GM23338 (cell line): ENCODE results near the gene PCSK4. TPM values are rescaled to one million over a fixed set of nuclear protein-coding genes. Genes with fewer than 3 reads are reported as not detected.
A peak's percentile ranks its signal among the peaks of the same experiment; 100 is the strongest.

Source experiments
- ATAC-seq: fragments of 200-7000 bp; cut with Tn5 transposase; 3 replicates; pipeline ENCODE4 v1.9.1; 2020
- DNase-seq: peaks from one replicate; pipeline ENCODE4 v3.0.0-alpha.2; 2015; ENCODE audit warnings: low spot score
- H2AFZ ChIP-seq: fragments of 200-600 bp; sonication (generic); 2 replicates; pipeline ENCODE4 v1.8.0; 2016; ENCODE audit warnings: antibody characterized with exemption, mild to moderate bottlenecking, moderate library complexity
- H3F3A ChIP-seq: fragments of 200-600 bp; sonication (generic); replicated peaks from 2 replicates; pipeline ENCODE4 v1.8.0; 2017; ENCODE audit warnings: antibody characterized with exemption, mixed run types, low read depth
- H3K27ac ChIP-seq: fragments of 200-600 bp; sonication (generic); 2 replicates; pipeline ENCODE4 v1.6.1; 2016; ENCODE audit warnings: low read depth
- H3K27me3 ChIP-seq: fragments of 200-600 bp; sonication (generic); 2 replicates; pipeline ENCODE4 v1.8.0; 2016; ENCODE audit warnings: mild to moderate bottlenecking, mixed run types, moderate library complexity; ENCODE audit not compliant: insufficient read depth
- H3K36me3 ChIP-seq: fragments of 200-600 bp; sonication (generic); 2 replicates; pipeline ENCODE4 v1.8.0; 2016; ENCODE audit warnings: mild to moderate bottlenecking; ENCODE audit not compliant: insufficient read depth
- H3K4me1 ChIP-seq: fragments of 200-600 bp; sonication (generic); 2 replicates; pipeline ENCODE4 v1.8.0; 2016; ENCODE audit warnings: mild to moderate bottlenecking, moderate library complexity; ENCODE audit not compliant: insufficient read depth
- H3K4me2 ChIP-seq: fragments of 200-600 bp; sonication (generic); 2 replicates; pipeline ENCODE4 v1.7.1; 2017; ENCODE audit warnings: mixed run types
- H3K4me3 ChIP-seq: fragments of 200-600 bp; sonication (generic); 2 replicates; pipeline ENCODE4 v1.6.1; 2016; ENCODE audit warnings: mixed run types
- H3K79me2 ChIP-seq: fragments of 200-600 bp; sonication (generic); replicated peaks from 2 replicates; pipeline ENCODE4 v1.8.0; 2017; ENCODE audit warnings: mild to moderate bottlenecking; ENCODE audit not compliant: insufficient read depth
- H3K9me2 ChIP-seq: fragments of 200-600 bp; sonication (generic); 2 replicates; pipeline ENCODE4 v1.8.0; 2017; ENCODE audit not compliant: insufficient read depth
- H4K20me1 ChIP-seq: fragments of 200-600 bp; sonication (generic); replicated peaks from 2 replicates; pipeline ENCODE4 v1.8.0; 2017; ENCODE audit warnings: mild to moderate bottlenecking; ENCODE audit not compliant: insufficient read depth
- H3K27ac Mint-ChIP-seq: 2 replicates; pipeline ENCODE4 v1.8.0; 2020; ENCODE audit warnings: inconsistent platforms, mild to moderate bottlenecking, moderate library complexity, mixed read lengths
- H3K27me3 Mint-ChIP-seq: 3 replicates; pipeline ENCODE4 v1.8.0; 2022; ENCODE audit warnings: low read depth, mild to moderate bottlenecking, moderate library complexity, mixed read lengths, inconsistent platforms; ENCODE audit not compliant: insufficient read depth, poor library complexity
- H3K36me3 Mint-ChIP-seq: 3 replicates; pipeline ENCODE4 v1.8.0; 2021; ENCODE audit warnings: low read depth, mild to moderate bottlenecking, inconsistent platforms, moderate library complexity, mixed read lengths
- H3K4me1 Mint-ChIP-seq: 3 replicates; pipeline ENCODE4 v1.8.0; 2020; ENCODE audit warnings: mild to moderate bottlenecking, inconsistent platforms, mixed read lengths
- H3K4me3 Mint-ChIP-seq: 3 replicates; pipeline ENCODE4 v1.8.0; 2021; ENCODE audit warnings: moderate library complexity, mild to moderate bottlenecking, inconsistent platforms, mixed read lengths
- H3K9me3 Mint-ChIP-seq: 3 replicates; pipeline ENCODE4 v1.8.0; 2020; ENCODE audit warnings: moderate library complexity, mild to moderate bottlenecking, inconsistent platforms, mixed read lengths
- CREB1 ChIP-seq: fragments of 250-450 bp; sonication (Bioruptor Pico); IDR thresholded peaks from 2 replicates; pipeline ENCODE4 v1.5.0; 2020; ENCODE audit warnings: low read depth, mild to moderate bottlenecking, moderate library complexity
- CTCF ChIP-seq, 2 experiments: fragments of 200-600 bp in 1 of 2; sonication (generic) in 1 of 2; conservative IDR thresholded peaks; 2 replicates each; pipeline versions ENCODE4 v1.5.1 to v1.6.1; 2016 to 2017; ENCODE audit warnings: antibody characterized with exemption in 2 of 2, low read depth in 2 of 2, mild to moderate bottlenecking in 2 of 2, moderate library complexity in 1 of 2
- EZH2 ChIP-seq: fragments of 200-600 bp; sonication (generic); IDR thresholded peaks from one replicate; pipeline ENCODE4 v1.8.0; 2017; ENCODE audit warnings: antibody characterized with exemption, mild to moderate bottlenecking, low read depth; ENCODE audit not compliant: unreplicated experiment
- JUNB ChIP-seq: IDR thresholded peaks from one replicate; pipeline ENCODE4 v1.6.1; 2016; ENCODE audit warnings: antibody characterized with exemption; ENCODE audit not compliant: unreplicated experiment
- POLR2AphosphoS5 ChIP-seq: IDR thresholded peaks from 2 replicates; pipeline ENCODE4 v1.6.1; 2016; ENCODE audit warnings: antibody characterized with exemption, low read depth
- STAT1 ChIP-seq: IDR thresholded peaks from one replicate; pipeline ENCODE4 v1.6.1; 2016; ENCODE audit warnings: antibody characterized with exemption; ENCODE audit not compliant: unreplicated experiment
- ZNF114 ChIP-seq: fragments of 250-450 bp; sonication (Bioruptor Pico); IDR thresholded peaks from 2 replicates; pipeline ENCODE4 v1.5.0; 2020; ENCODE audit warnings: mild to moderate bottlenecking, moderate library complexity
- ZNF331 ChIP-seq: fragments of 250-450 bp; sonication (Bioruptor Pico); IDR thresholded peaks from 2 replicates; pipeline ENCODE4 v1.5.0; 2020; ENCODE audit warnings: low read depth, mild to moderate bottlenecking, moderate library complexity
- ZNF462 ChIP-seq: fragments of 250-450 bp; sonication (Bioruptor Pico); IDR thresholded peaks from 2 replicates; pipeline ENCODE4 v1.5.0; 2020; ENCODE audit warnings: mild to moderate bottlenecking, moderate library complexity
- polyA plus RNA-seq: library from polyadenylated mRNA; unstranded; fragments of >200 nt; fragmentation: Nextera tagmentation; extraction: Ambion mirVana; gene quantifications from 2 replicates; pipeline ENCODE4 v1.2.1, GENCODE V29; 2016
- total RNA-seq: library from RNA; depleted of rRNA; stranded (reverse); fragments of >200 nt; shearing (Covaris generic); gene quantifications from 2 replicates; pipeline ENCODE4 v1.2.3, GENCODE V29; 2014
- TF ChIP-seq, protein P1 (sequence below): IDR thresholded peaks from 2 replicates; pipeline ENCODE4 v1.6.1; 2016; ENCODE audit warnings: antibody characterized with exemption

PCSK4 gene
- total and polyA plus RNA-seq, 2 experiments from 2014 or later: 3.8 to 15.1 TPM

DNA sequence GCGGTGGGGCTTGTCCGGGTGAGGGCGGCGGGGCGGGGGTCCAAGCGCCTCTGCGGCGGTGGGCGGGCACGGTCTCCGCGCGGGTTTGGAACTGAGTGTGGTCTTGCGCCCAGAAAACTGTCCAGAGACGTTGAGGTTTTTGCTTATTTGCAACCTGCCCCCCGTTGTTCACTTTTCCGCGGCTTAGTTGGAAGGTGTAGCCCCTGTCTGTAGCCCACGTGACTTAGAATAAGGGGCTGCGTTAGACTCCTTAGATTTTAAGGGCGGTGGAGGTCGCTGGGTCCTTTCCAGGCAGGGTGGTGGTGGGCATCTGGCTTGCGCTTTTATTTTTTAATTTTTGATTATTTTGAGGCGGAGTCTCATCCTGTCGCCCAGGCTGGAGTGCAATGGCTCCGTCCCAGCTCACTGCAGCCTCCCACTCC is 51.2 kb downstream of the PCSK4 start (continued):
- TF ChIP-seq ZNF462 (CRISPR knock-in tag) (no peak), ZNF331 (CRISPR knock-in tag) (no peak), ZNF114 (CRISPR knock-in tag) (no peak), POLR2AphosphoS5 (no peak), STAT1 (no peak)

DNA sequence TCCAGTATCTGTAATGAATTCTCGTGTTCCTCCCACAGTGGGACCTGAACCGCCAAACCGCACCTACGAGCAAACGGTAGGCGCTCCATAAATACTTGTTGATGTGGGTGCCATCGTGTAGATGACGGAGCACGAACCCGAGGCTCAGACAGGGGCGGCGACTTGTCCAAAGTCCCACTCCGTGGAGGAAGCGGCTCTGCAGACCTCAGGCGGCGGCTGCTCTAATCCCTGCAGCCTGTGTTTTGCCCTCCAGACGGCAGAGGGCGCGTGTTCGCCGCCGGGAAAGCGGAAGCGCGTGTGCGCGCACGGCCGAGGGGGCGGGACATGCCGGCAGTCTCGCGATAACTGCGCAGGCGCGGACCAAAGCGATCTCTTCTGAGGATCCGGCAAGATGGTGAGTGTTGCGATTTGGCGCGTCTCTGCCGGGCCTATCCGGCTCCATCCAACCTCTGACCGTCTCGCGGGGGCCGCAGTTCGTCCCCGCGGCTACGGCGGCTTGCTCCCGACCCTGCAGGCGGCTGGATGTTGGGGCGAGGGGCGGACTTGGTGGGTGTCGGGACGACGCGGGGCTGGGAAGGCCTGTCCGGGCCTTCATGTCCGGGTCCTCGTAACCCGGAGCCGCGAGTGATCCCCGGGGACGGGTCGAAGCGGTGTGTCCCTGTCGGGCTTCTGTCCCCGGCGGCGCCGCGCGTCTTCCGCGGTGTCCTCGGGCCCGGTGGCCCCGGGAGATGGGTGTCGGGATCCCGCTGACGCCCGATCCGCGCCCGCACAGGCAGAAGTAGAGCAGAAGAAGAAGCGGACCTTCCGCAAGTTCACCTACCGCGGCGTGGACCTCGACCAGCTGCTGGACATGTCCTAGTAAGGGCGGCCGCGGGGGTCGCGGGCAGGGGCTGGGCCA is 51.9 kb downstream of the PCSK4 start, which contains the start of gene RPS15:
TSS of gene RPS15 (plus strand) at position 362 of the 898 bp plus-strand sequence. CDS start at position 392, 30 bp downstream.
- Mint-ChIP-seq H3K27ac (peak within 1 kb of the TSS; percentile 100), H3K4me1 (peaks cover 20% of the 10 kb centered on the region), H3K4me3 (peak within 1 kb of the TSS; percentile 97), H3K27me3 (peaks cover 30% of the 10 kb centered on the region), H3K9me3 (no peaks in the 10 kb centered on the region; the same call in 2 of the 3 replicates), H3K36me3 (peaks cover 55% of the 10 kb centered on the region)
- Histone ChIP-seq H3K9me2 (no peaks in the 10 kb centered on the region), H3K27ac (peak within 1 kb of the TSS; percentile 85; the same call in 1 of the 2 replicates), H3F3A (peaks cover 72% of the 10 kb centered on the region), H3K4me2 (peak within 1 kb of the TSS; percentile 98), H2AFZ (no peak within 1 kb of the TSS), H3K4me3 (peak within 1 kb of the TSS; percentile 97), H3K4me1 (peaks cover 9% of the 10 kb centered on the region; the same call in 1 of the 2 replicates), H4K20me1 (peaks cover 38% of the 10 kb centered on the region), H3K36me3 (peaks cover 24% of the 10 kb centered on the region), H3K27me3 (no peaks in the 10 kb centered on the region), H3K79me2 (peaks cover 24% of the 10 kb centered on the region)
- peak; percentile 80 for ATAC-seq
- DNase-seq: peak; percentile 94
- TF ChIP-seq CTCF (conservative IDR thresholded peaks at IDR 0.05; ENCODE audit: low read depth in 2 of 2) (peak; percentile 75 to 93), EZH2 (no peak), ZNF114 (CRISPR knock-in tag) (peak; percentile 57; the same call in 1 of the 2 replicates), POLR2AphosphoS5 (peak; percentile 99), CREB1 (CRISPR knock-in tag) (peak; percentile 82), JUNB (no peak)
- TF ChIP-seq, protein P1, sequence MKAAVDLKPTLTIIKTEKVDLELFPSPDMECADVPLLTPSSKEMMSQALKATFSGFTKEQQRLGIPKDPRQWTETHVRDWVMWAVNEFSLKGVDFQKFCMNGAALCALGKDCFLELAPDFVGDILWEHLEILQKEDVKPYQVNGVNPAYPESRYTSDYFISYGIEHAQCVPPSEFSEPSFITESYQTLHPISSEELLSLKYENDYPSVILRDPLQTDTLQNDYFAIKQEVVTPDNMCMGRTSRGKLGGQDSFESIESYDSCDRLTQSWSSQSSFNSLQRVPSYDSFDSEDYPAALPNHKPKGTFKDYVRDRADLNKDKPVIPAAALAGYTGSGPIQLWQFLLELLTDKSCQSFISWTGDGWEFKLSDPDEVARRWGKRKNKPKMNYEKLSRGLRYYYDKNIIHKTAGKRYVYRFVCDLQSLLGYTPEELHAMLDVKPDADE: peak; percentile 80
